GF-D8 (cell line): Measurements from ENCODE around the gene OR7A10.
"Not testable (repeated sequence)": the region's sequence is repeated elsewhere in the genome, so short reads cannot be mapped to it uniquely, and the experiment has no call there.

ENCODE experiments used
- DNase-seq: peaks from one replicate; lab custom pipeline; 2025; lab: John Stamatoyannopoulos, UW

Gene OR7A10

DNA sequence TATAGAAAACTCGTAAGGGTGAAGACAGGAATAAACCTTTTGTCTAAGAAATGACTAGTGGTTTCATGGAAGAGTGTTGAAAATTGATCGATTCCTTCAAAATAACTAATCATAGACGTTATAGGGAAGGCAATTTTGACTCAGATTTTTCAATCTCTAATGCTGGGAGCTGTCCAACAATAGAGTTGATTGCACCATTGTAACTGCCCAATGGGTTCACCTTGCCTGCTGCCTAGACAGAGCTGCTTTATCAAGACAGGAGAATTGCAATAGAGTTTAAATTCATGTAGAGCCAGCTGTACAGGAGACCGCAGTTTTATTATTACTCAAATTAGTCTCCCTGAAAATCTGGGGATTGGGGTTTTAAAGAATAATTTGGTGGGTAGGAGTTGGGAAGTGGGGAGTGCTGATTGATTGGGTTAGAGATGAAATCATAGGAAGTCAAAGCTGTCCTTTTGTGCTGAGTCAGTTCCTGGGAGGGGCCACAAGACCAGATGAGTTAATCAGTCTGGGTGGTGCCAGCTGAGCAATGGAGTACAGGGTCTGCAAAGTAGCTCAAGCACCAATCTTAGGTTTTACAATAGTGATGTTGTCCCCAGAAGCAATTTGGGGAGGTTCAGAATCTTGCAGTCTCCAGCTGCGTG, 53.5 kb downstream of the OR7A10 start:
- DNase-seq, result no peak

DNA sequence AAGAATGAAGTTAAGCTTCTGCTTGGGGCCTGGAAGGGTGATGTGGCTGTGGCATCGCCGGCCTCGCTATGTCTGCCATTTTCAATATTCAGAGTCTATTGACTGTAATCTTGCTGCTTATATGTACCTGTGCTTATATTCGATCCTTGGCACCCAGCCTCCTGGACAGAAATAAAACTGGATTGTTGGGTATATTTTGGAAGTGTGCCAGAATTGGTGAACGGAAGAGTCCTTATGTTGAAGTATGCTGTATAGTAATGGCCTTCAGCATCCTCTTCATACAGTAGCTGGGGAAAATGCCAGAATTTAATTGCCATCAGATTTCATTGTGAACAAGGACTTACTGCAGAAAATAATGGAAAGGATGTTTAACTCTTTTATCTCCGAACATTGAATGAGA, 56.5 kb downstream of the OR7A10 start:
- DNase-seq, result not testable (repeated sequence)
